NCI-H1930 (cell line): Measurements from ENCODE around the gene SHLD1.

ENCODE experiments used
- DNase-seq, 2 experiments: peaks; one replicate each; lab custom pipeline; 2025; lab: John Stamatoyannopoulos, UW

The SHLD1 gene

GRCh38 chr20:5893052-5893451 is 142.9 kb downstream of the SHLD1 start:
- no peak for DNase-seq

GRCh38 chr20:5893621-5894020 is 143.4 kb downstream of the SHLD1 start:
- no peak for DNase-seq

GRCh38 chr20:5895626-5896025 is 145.4 kb downstream of the SHLD1 start:
- DNase-seq: no peak

GRCh38 chr20:5899444-5899843 is 149.2 kb downstream of the SHLD1 start:
- DNase-seq: no peak

- no peak for DNase-seq
Measured at GRCh38 chr20:5900908-5901307, 150.7 kb downstream of the SHLD1 start.

- no peak for DNase-seq
Measured at GRCh38 chr20:5908981-5909380, 158.8 kb downstream of the SHLD1 start.

- peak; percentile 41 to 58 for DNase-seq
Measured at GRCh38 chr20:5910186-5910585, 160.0 kb downstream of the SHLD1 start.

GRCh38 chr20:5913166-5913565 is 163.0 kb downstream of the SHLD1 start:
- DNase-seq: no peak
